Left lung (tissue), 10 donors: ENCODE measurements around the gene SSNA1. TPM values are rescaled to one million over a fixed set of nuclear protein-coding genes. Genes with fewer than 3 reads are reported as not detected.

ENCODE experiments used
- ATAC-seq: fragments of 200-7000 bp; cut with Tn5 transposase; one replicate; pipeline ENCODE4 v1.9.1; 2020; ENCODE audit warnings: moderate library complexity
- DNase-seq, 4 donors: peaks; one replicate each; pipeline ENCODE4 v3.0.0-alpha.2; 2013 to 2020
- H3K27ac ChIP-seq, 2 donors: fragments of 200-600 bp; sonication (generic) in 1 of 2; one replicate each; pipeline versions ENCODE4 v1.5.0 to v1.8.0; 2020 to 2021
- H3K27me3 ChIP-seq, 2 donors: fragments of 200-600 bp; sonication (generic) in 1 of 2; one replicate each; pipeline versions ENCODE4 v1.5.0 to v1.8.0; 2020 to 2021
- H3K36me3 ChIP-seq, 2 donors: fragments of 200-600 bp; sonication (generic) in 1 of 2; one replicate each; pipeline versions ENCODE4 v1.5.0 to v1.8.0; 2020 to 2021
- H3K4me1 ChIP-seq, 2 donors: fragments of 200-600 bp; one replicate each; pipeline ENCODE4 v1.8.0; 2021
- H3K4me3 ChIP-seq, 2 donors: fragments of 200-600 bp; sonication (generic) in 1 of 2; one replicate each; pipeline versions ENCODE4 v1.5.0 to v1.8.0; 2020 to 2021; ENCODE audit warnings: mild to moderate bottlenecking in 1 of 2
- H3K9me3 ChIP-seq, 2 donors: fragments of 200-600 bp; sonication (generic) in 1 of 2; one replicate each; pipeline versions ENCODE4 v1.5.0 to v1.8.0; 2020 to 2021
- CTCF ChIP-seq, 2 donors: fragments of 200-600 bp; sonication (generic) in 1 of 2; IDR thresholded peaks; one replicate each; pipeline versions ENCODE4 v1.5.0 to v1.8.0; 2021; ENCODE audit warnings: antibody characterized with exemption in 2 of 2
- intact Hi-C, 2 donors: fragments of 100-400 bp; cut with DNase I; formaldehyde crosslinking; loops; one replicate each; pipeline versions ENCODE4 v1.11.2 to v1.14.2; 2022
- polyA plus RNA-seq, 6 donors: library from polyadenylated mRNA; unstranded; fragments of 120-200 nt; gene quantifications; one replicate each; pipeline ENCODE4 v1.2.1, GENCODE V29; 2013; ENCODE audit not compliant: insufficient read length in 6 of 6
- total RNA-seq, 2 donors: library from RNA; stranded (reverse); fragmentation: NEBNext Ultra II Directional; extraction: Animal tissue kit (Norgen Biotek cat#: 25700); gene quantifications; one replicate each; pipeline ENCODE4 v1.2.1, GENCODE V29; 2021
- donor health status: DM: no; HTN: yes; CAD: no.
- donor health status: DM: no; HTN: no; CAD: no.

SSNA1 gene
- total and polyA plus RNA-seq, 8 donors, result 38.7 to 68.0 (median 53.3) TPM

GRCh38 chr9:137213160-137214060, 24.9 kb downstream of the SSNA1 start:
- H3K4me3 ChIP-seq, result no peak overlapping the region
- no peaks in the 10 kb centered on the region for H3K27me3 ChIP-seq
- ATAC-seq (no peak), DNase-seq (no peak)
- no peak for TF ChIP-seq CTCF (IDR thresholded peaks at IDR 0.05)
- H3K36me3 ChIP-seq, result peaks cover 0 to 52% of the 10 kb centered on the region in 2 donors
- H3K4me1 ChIP-seq, result peaks cover 7 to 17% of the 10 kb centered on the region in 2 donors
- no peak overlapping the region for H3K27ac ChIP-seq
- intact Hi-C loops, result no loop called here
- H3K9me3 ChIP-seq, result no peaks in the 10 kb centered on the region

GRCh38 chr9:137214620-137215019, 26.1 kb downstream of the SSNA1 start:
- DNase-seq (no peak), ATAC-seq (no peak)
- no peak for TF ChIP-seq CTCF (IDR thresholded peaks at IDR 0.05)
- no peak overlapping the region for H3K27ac ChIP-seq
- peaks cover 7 to 25% of the 10 kb centered on the region in 2 donors for H3K4me1 ChIP-seq
- H3K9me3 ChIP-seq, result no peaks in the 10 kb centered on the region
- H3K36me3 ChIP-seq, result peaks cover 0 to 44% of the 10 kb centered on the region in 2 donors
- intact Hi-C loops, result no loop called here
- no peaks in the 10 kb centered on the region for H3K27me3 ChIP-seq
- H3K4me3 ChIP-seq, result no peak overlapping the region

- no peak for ATAC-seq
- H3K27ac ChIP-seq, result no peak overlapping the region
- intact Hi-C loops, result no loop called here
- H3K36me3 ChIP-seq, result peaks cover 0 to 36% of the 10 kb centered on the region in 2 donors
- no peaks in the 10 kb centered on the region for H3K9me3 ChIP-seq
- no peak overlapping the region for H3K4me3 ChIP-seq
- peaks cover 7 to 25% of the 10 kb centered on the region in 2 donors for H3K4me1 ChIP-seq
- no peak for TF ChIP-seq CTCF (IDR thresholded peaks at IDR 0.05)
- no peak for DNase-seq
- no peaks in the 10 kb centered on the region for H3K27me3 ChIP-seq
Measured at GRCh38 chr9:137215196-137215986, 26.9 kb downstream of the SSNA1 start.

- Histone ChIP-seq H3K36me3 (peaks cover 0 to 35% of the 10 kb centered on the region in 2 donors), H3K9me3 (no peaks in the 10 kb centered on the region), H3K4me1 (peaks cover 7 to 25% of the 10 kb centered on the region in 2 donors), H3K4me3 (no peak overlapping the region), H3K27me3 (peaks cover 0 to 7% of the 10 kb centered on the region in 2 donors), H3K27ac (no peak overlapping the region)
- DNase-seq (no peak), ATAC-seq (no peak)
- no peak for TF ChIP-seq CTCF (IDR thresholded peaks at IDR 0.05)
- intact Hi-C loops, result no loop called here
Measured at GRCh38 chr9:137216188-137216965, 27.9 kb downstream of the SSNA1 start.
